C4-2B (cell line): ENCODE measurements around the gene DNAJA4.

Experiments used
- CTCF ChIP-seq: fragments of 450-650 bp; conservative IDR thresholded peaks from 2 replicates; pipeline ENCODE4 v1.5.1; 2017; ENCODE audit warnings: mild to moderate bottlenecking
- ZFX ChIP-seq: fragments of 450-650 bp; IDR thresholded peaks from 2 replicates; pipeline ENCODE4 v1.6.1; 2017

- TF ChIP-seq CTCF (no peak), ZFX (no peak)
These were observed 3.3 kb upstream of the DNAJA4 start for GRCh38 chr15:78261062-78261461.
